Endometrial microvascular endothelial cells (primary cell): Measurements from ENCODE around the gene PPP4R2. TPM values are rescaled to one million over a fixed set of nuclear protein-coding genes. Genes with fewer than 3 reads are reported as not detected.
"Not testable (repeated sequence)": the region's sequence is repeated elsewhere in the genome, so short reads cannot be mapped to it uniquely, and the experiment has no call there.

Experiments
- in situ Hi-C: cut with HindIII; loops from 2 replicates; pipeline ENCODE4 v1.10.0; 2017; ENCODE audit warnings: low sequenced_read_pairs, low pct_unique_long_range_greater_than_20kb; ENCODE audit errors: inconsistent ontology term
- total RNA-seq: library from RNA; depleted of rRNA; stranded (reverse); fragments of >200 nt; gene quantifications from one replicate; pipeline ENCODE4 v1.2.3, GENCODE V29; 2015; ENCODE audit errors: inconsistent ontology term

The PPP4R2 gene
- total RNA-seq, 1 donor from 2014 or later = 42.5 TPM

- in situ Hi-C loops = no loop called here
These were observed 59.6 kb downstream of the PPP4R2 start for GRCh38 chr3:73056014-73056844.

- in situ Hi-C loops = no loop called here
These were observed 60.2 kb downstream of the PPP4R2 start for GRCh38 chr3:73056845-73057150.

DNA sequence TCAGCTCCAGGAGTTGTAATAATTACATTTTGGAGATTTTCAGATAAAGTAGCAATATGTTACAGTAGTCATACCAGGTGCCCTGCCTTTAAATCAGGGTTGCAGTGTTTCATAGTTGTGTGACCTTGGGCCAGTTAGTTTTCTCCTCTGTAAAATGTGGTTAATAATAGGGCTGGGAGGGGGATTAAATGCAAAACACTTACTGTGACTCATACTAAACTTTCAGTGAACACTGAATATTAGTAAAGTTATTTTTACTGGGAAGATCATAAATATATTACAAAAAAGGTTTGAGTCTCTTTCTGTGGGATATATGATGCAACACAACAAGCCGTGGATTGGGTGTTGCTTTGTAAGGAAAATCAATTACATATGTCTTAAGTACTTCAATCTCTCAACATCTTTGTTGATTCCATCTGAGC lies 63.7 kb downstream of the PPP4R2 start:
- in situ Hi-C loops = no loop called here

GRCh38 chr3:73061416-73061815 lies 64.8 kb downstream of the PPP4R2 start, which contains the start of gene EBLN2:
TSS of gene EBLN2 (plus strand) at chr3:73061659. CDS start at chr3:73062082, 423 bp downstream.
- in situ Hi-C loops = no loop called here

GRCh38 chr3:73066243-73066642 lies 69.6 kb downstream of the PPP4R2 start:
- in situ Hi-C loops = not testable (repeated sequence)

- in situ Hi-C loops = no loop called here
These were observed 71.8 kb downstream of the PPP4R2 start for GRCh38 chr3:73068419-73068818.

GRCh38 chr3:73069187-73069586 lies 72.6 kb downstream of the PPP4R2 start:
- in situ Hi-C loops = no loop called here

- in situ Hi-C loops = no loop called here
These were observed 73.3 kb downstream of the PPP4R2 start for GRCh38 chr3:73069775-73070444.

- in situ Hi-C loops = no loop called here
These were observed 74.3 kb downstream of the PPP4R2 start for GRCh38 chr3:73070675-73071575.

DNA sequence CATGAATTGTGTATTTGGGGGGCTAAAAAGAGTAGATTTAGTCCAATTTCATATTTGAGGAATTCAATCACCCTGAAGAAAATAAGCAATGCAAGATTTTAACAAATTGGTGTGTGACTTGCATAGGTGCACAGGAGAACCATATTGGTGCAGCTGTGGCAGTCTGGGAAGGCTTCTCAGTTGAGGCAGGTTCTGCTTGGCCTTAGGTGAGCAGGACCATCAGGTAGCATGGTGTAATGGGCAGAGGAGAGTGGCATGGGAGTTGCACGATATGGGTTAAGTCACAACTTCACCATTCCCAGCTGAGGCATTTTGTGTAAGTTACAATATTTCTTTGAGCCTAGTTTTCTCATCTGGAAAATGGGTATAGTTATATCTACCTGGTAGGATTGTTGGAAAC lies 75.3 kb downstream of the PPP4R2 start:
- in situ Hi-C loops = no loop called here

GRCh38 chr3:73072634-73073033 lies 76.0 kb downstream of the PPP4R2 start:
- in situ Hi-C loops = no loop called here

DNA sequence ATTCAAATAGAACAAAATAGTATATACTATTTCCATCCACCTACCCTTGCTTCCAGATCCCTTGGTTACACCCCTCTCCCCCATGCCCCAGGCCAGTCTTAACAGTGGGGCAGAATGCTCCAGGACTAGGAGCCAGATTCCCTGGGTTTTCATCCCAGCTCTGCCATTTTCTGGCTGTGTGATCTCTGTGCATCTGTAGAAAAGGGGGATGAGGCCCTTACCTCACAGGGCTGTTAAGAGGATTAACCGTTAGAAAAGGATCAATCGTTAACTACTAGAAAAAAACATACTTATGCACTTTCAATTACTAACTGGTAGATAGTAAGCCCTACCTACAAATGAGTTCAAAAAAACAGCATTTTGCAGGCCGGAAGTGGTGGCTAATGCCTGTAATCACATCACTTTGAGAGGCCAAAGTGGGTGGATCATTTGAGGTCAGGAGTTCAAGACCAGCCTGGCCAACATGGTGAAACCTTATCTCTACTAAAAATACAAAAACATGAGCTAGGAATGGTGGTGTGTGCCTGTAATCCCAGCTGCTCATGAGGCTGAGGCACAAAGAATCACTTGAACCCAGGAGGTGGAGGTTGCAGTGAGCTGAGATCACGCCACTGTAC lies 76.6 kb downstream of the PPP4R2 start:
- in situ Hi-C loops = no loop called here

GRCh38 chr3:73074781-73075180 lies 78.2 kb downstream of the PPP4R2 start:
- in situ Hi-C loops = no loop called here

DNA sequence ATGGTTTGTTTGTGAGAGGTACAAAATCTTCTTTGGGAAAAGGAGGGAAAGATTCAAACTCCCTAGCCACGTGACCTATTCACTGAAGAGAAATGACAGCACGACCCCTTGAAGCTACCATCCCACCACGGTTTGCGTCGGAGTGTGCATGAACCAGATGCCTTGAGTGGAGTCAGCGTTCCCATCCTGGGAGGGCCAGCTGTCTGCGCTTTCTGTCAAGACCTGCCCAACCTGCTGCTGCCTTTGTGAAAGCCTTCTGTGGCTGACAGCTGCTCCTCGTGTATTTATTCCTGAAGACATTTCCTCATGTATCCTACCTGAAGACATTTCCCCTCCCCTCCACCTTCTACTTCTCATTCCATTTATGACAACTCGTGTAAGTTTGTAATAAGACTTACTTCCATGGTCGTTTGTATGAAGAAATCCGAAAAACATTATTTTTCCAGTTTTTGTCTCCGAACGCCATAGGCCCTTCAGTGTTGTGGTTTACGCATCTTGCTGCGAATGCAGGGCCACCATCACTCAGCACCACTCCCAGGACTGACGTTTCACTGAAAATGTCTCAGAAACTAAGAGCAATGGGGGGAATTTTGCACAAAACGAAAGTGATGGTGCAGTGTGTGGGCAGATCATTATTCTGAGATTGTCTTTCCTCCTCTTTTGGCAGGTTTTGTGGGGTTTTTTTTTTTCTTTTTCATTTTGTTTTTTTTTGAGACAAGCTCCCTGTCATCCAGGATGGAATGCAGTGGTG lies 83.8 kb downstream of the PPP4R2 start:
- in situ Hi-C loops = no loop called here

- in situ Hi-C loops = no loop called here
These were observed 84.5 kb downstream of the PPP4R2 start for GRCh38 chr3:73081140-73081539.

- in situ Hi-C loops = no loop called here
These were observed 87.6 kb downstream of the PPP4R2 start for GRCh38 chr3:73084170-73084569.

DNA sequence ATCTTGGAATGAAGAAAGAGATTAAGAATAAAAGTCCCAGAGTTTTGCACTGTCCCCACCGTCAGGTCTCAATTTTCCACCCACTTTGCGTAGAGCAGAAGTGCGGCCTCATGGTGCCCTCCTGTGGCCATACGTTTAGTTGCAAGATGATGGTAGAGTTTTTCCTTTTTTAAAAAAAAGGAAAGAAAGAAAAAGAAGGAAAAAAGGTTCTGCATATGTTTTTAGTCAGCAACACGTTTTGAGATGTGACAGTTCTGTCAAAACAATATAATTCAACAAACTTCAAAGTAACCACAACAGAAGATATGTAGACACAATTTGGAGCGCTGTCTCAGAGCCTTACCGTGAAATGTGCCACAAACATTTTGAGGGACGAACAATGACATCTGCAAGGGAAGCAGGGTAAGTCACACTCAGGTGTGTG lies 89.5 kb downstream of the PPP4R2 start:
- in situ Hi-C loops = no loop called here

DNA sequence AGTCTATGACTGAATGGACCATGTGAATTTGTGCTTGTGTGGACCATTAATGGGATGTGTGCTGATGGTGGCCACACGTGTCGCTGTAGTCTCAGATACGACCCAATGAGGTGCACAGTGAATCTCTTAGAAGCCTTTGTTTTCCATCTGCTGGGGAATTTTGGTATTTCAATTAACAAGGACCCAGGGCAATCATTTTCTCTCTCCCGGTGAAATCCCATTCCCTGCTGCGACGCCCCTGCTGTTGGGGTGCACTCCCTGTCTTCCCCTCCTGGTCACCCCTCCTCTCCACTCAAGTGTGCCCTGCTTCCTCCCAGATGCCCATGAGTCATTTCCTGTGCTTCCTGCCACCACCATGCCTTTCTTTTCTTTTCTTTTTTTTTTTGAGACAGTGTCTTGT lies 97.5 kb downstream of the PPP4R2 start:
- in situ Hi-C loops = no loop called here
